Measurements from ENCODE around the gene MYOM1. TPM values are rescaled to one million over a fixed set of nuclear protein-coding genes. Genes with fewer than 3 reads are reported as not detected.
A peak's percentile ranks its signal among the peaks of the same experiment; 100 is the strongest.

Gene MYOM1
- total RNA-seq, 1 donor from 2014 or later = 0.57 TPM

- peak overlapping the region; percentile 85 for H3K4me2 ChIP-seq (ENCODE audit: low read length)
- H3K27me3 Mint-ChIP-seq (ENCODE audit: low read depth, unreplicated experiment) = no peaks in the 10 kb centered on the region
- no peaks in the 10 kb centered on the region for H3K9me3 Mint-ChIP-seq (ENCODE audit: unreplicated experiment)
- H3K4me1 ChIP-seq (ENCODE audit: insufficient read depth, low read length) = peaks cover 47% of the 10 kb centered on the region
- H3K27ac Mint-ChIP-seq (ENCODE audit: unreplicated experiment) = peak overlapping the region; percentile 100
- peaks cover 32% of the 10 kb centered on the region for H3K36me3 ChIP-seq (ENCODE audit: insufficient read depth, low read length)
- DNase-seq (ENCODE audit: low read depth) (no peak), FAIRE-seq (no peak)
- no peaks in the 10 kb centered on the region for H3K9me3 ChIP-seq (ENCODE audit: insufficient read depth, low read depth, low read length)
- H3K4me1 Mint-ChIP-seq (ENCODE audit: low read depth, unreplicated experiment) = peaks cover 47% of the 10 kb centered on the region
- H3K4me3 ChIP-seq (ENCODE audit: insufficient read depth, low read depth, low read length) = peak overlapping the region; percentile 100
- peak overlapping the region; percentile 98 for H3K9ac ChIP-seq (ENCODE audit: low read length)
- no peak overlapping the region for H2AFZ ChIP-seq (ENCODE audit: low read depth, low read length)
- peak overlapping the region; percentile 98 for H3K27ac ChIP-seq (ENCODE audit: low read depth, low read length)
- peak overlapping the region; percentile 93 for H3K4me3 Mint-ChIP-seq (ENCODE audit: unreplicated experiment)
- H3K36me3 Mint-ChIP-seq (ENCODE audit: low read depth, unreplicated experiment) = peaks cover 3% of the 10 kb centered on the region
- peaks cover 77% of the 10 kb centered on the region for H3K79me2 ChIP-seq (ENCODE audit: insufficient read depth, low read length)
- H3K27me3 ChIP-seq (ENCODE audit: insufficient read depth, low read length) = no peaks in the 10 kb centered on the region
- TF ChIP-seq EZH2 (IDR thresholded peaks at IDR 0.05; ENCODE audit: insufficient read depth, low read length) = no peak
- TF ChIP-seq, protein P1, sequence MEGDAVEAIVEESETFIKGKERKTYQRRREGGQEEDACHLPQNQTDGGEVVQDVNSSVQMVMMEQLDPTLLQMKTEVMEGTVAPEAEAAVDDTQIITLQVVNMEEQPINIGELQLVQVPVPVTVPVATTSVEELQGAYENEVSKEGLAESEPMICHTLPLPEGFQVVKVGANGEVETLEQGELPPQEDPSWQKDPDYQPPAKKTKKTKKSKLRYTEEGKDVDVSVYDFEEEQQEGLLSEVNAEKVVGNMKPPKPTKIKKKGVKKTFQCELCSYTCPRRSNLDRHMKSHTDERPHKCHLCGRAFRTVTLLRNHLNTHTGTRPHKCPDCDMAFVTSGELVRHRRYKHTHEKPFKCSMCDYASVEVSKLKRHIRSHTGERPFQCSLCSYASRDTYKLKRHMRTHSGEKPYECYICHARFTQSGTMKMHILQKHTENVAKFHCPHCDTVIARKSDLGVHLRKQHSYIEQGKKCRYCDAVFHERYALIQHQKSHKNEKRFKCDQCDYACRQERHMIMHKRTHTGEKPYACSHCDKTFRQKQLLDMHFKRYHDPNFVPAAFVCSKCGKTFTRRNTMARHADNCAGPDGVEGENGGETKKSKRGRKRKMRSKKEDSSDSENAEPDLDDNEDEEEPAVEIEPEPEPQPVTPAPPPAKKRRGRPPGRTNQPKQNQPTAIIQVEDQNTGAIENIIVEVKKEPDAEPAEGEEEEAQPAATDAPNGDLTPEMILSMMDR (IDR thresholded peaks at IDR 0.05; ENCODE audit: insufficient read depth, low read depth, low read length) = no peak
- peaks cover 54% of the 10 kb centered on the region for H4K20me1 ChIP-seq (ENCODE audit: insufficient read depth, low read length)
Observed at GRCh38 chr18:3260995-3261372, 41.2 kb upstream of the MYOM1 start.

DNA sequence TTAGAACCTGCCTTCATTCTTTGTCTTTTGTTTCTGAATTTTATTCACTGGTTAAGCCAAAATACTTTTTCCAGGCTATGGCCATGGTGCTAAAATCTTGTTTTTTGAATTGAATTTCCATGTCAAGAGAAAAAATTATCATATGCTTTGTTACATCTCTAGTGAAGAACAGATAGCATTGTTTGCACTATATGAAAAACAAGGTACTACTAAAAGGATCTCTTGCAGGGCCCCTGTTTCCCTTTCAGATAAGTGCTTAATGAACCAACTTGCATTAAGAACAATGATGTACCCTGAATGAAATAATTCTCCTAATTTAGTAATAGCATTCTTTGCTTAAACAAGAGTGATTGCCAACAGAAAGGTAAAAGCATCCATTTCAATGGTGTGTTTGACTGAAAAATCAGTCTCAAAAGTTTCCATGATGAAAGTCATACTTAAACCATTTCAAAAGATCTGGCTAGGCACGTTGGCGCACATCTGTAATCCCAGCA is 37.9 kb upstream of the MYOM1 start:
- no peak overlapping the region for H3K4me3 ChIP-seq (ENCODE audit: insufficient read depth, low read depth, low read length)
- DNase-seq (ENCODE audit: low read depth) (no peak), FAIRE-seq (no peak)
- H3K9me3 ChIP-seq (ENCODE audit: insufficient read depth, low read depth, low read length) = no peaks in the 10 kb centered on the region
- peak overlapping the region; percentile 86 for H3K27ac ChIP-seq (ENCODE audit: low read depth, low read length)
- H3K4me1 ChIP-seq (ENCODE audit: insufficient read depth, low read length) = peaks cover 41% of the 10 kb centered on the region
- H3K27me3 Mint-ChIP-seq (ENCODE audit: low read depth, unreplicated experiment) = no peaks in the 10 kb centered on the region
- peak overlapping the region; percentile 72 for H3K9ac ChIP-seq (ENCODE audit: low read length)
- H3K79me2 ChIP-seq (ENCODE audit: insufficient read depth, low read length) = peaks cover 75% of the 10 kb centered on the region
- no peak overlapping the region for H2AFZ ChIP-seq (ENCODE audit: low read depth, low read length)
- no peak overlapping the region for H3K4me3 Mint-ChIP-seq (ENCODE audit: unreplicated experiment)
- H3K36me3 Mint-ChIP-seq (ENCODE audit: low read depth, unreplicated experiment) = peaks cover 11% of the 10 kb centered on the region
- peaks cover 63% of the 10 kb centered on the region for H3K36me3 ChIP-seq (ENCODE audit: insufficient read depth, low read length)
- peaks cover 52% of the 10 kb centered on the region for H4K20me1 ChIP-seq (ENCODE audit: insufficient read depth, low read length)
- no peak overlapping the region for H3K27ac Mint-ChIP-seq (ENCODE audit: unreplicated experiment)
- H3K4me2 ChIP-seq (ENCODE audit: low read length) = no peak overlapping the region
- TF ChIP-seq EZH2 (IDR thresholded peaks at IDR 0.05; ENCODE audit: insufficient read depth, low read length) = no peak
- TF ChIP-seq, protein P1 (IDR thresholded peaks at IDR 0.05; ENCODE audit: insufficient read depth, low read depth, low read length) = no peak
- H3K27me3 ChIP-seq (ENCODE audit: insufficient read depth, low read length) = no peaks in the 10 kb centered on the region
- H3K9me3 Mint-ChIP-seq (ENCODE audit: unreplicated experiment) = no peaks in the 10 kb centered on the region
- peaks cover 65% of the 10 kb centered on the region for H3K4me1 Mint-ChIP-seq (ENCODE audit: low read depth, unreplicated experiment)

Measured in astrocyte (in vitro differentiated cells and primary cell).